ENCODE results near the gene FAM174A.
A peak's percentile ranks its signal among the peaks of the same experiment; 100 is the strongest.
"Not testable (repeated sequence)": the region's sequence is repeated elsewhere in the genome, so short reads cannot be mapped to it uniquely, and the experiment has no call there.

FAM174A gene

GRCh38 chr5:100566382-100567141 lies 31.4 kb downstream of the FAM174A start:
- in situ Hi-C loops (cut with HindIII; ENCODE audit: low pct_ligation_motif_present, low pct_unique_long_range_greater_than_20kb, low sequenced_read_pairs), result no loop called here
- DNase-seq, result no peak

GRCh38 chr5:100574716-100575115 lies 39.5 kb downstream of the FAM174A start:
- no peak for DNase-seq
- in situ Hi-C loops (cut with HindIII; ENCODE audit: low pct_ligation_motif_present, low pct_unique_long_range_greater_than_20kb, low sequenced_read_pairs), result no loop called here

GRCh38 chr5:100575815-100576214 lies 40.6 kb downstream of the FAM174A start:
- in situ Hi-C loops (cut with HindIII; ENCODE audit: low pct_ligation_motif_present, low pct_unique_long_range_greater_than_20kb, low sequenced_read_pairs), result no loop called here
- DNase-seq, result no peak

GRCh38 chr5:100576217-100576751 lies 41.1 kb downstream of the FAM174A start:
- DNase-seq, result no peak
- in situ Hi-C loops (cut with HindIII; ENCODE audit: low pct_ligation_motif_present, low pct_unique_long_range_greater_than_20kb, low sequenced_read_pairs), result no loop called here

- in situ Hi-C loops (cut with HindIII; ENCODE audit: low pct_ligation_motif_present, low pct_unique_long_range_greater_than_20kb, low sequenced_read_pairs), result no loop called here
- DNase-seq, result no peak
These were observed 42.3 kb downstream of the FAM174A start for GRCh38 chr5:100577506-100577905.

DNA sequence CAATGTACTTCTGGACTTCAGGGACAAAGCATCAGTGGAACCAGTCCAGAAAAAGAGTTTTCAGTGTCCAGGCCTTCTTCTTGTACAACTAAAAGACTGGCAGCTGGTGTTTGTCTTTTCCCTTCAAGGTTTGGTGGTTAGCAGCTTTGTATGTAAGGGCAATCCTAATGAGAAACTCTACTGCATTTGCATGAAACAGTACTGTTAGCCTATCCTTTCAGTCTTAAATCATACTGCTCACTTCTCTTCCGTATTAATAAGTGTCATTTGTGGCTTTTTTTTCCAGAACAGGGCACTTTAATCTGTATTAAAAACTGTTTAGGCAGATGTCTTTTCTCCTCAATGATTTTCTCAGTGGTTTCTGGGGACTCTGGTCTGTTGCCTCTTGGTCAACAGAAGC lies 48.9 kb downstream of the FAM174A start:
- DNase-seq, result no peak
- in situ Hi-C loops (cut with HindIII; ENCODE audit: low pct_ligation_motif_present, low pct_unique_long_range_greater_than_20kb, low sequenced_read_pairs), result no loop called here

DNA sequence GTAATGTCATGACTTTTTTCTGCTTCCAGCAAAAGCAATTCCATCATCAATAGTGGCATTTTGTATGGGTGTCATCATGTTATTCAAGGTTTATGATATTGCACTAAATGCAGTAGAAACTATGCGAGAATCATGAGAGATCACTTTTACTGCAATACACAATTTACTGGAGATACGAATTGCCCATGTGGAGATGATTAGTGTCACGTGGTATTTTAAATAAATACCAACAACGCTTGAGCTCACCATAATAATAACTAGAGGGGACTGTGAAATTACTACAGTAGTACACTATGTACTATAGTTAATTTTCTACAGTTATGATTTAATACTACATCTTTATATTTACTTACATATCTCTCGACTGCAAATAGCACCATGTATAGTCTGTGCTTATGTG lies 49.7 kb downstream of the FAM174A start:
- DNase-seq, result no peak
- in situ Hi-C loops (cut with HindIII; ENCODE audit: low pct_ligation_motif_present, low pct_unique_long_range_greater_than_20kb, low sequenced_read_pairs), result no loop called here

DNA sequence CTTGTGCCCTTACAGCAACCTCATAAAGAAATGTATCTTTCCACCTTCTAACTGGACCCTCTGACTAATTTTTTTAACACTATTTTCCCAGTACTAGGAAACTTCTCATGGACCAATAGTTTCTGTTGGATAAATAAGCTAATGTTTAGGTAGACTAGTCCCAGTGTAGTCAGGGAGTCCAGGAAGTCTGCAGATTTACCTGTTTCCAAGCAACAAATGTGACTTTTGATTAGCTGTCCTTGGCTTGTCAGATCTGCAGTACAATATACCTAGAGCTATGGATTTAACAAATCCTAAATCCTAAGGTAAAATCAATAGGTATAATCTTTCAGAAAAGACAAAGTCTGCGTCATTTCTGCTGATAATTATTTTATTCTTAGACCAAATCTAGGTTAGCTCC lies 55.7 kb downstream of the FAM174A start:
- in situ Hi-C loops (cut with HindIII; ENCODE audit: low pct_ligation_motif_present, low pct_unique_long_range_greater_than_20kb, low sequenced_read_pairs), result no loop called here
- no peak for DNase-seq

GRCh38 chr5:100595152-100595811 lies 60.1 kb downstream of the FAM174A start:
- DNase-seq, result peak; percentile 81
- in situ Hi-C loops (cut with HindIII; ENCODE audit: low pct_ligation_motif_present, low pct_unique_long_range_greater_than_20kb, low sequenced_read_pairs), result no loop called here

DNA sequence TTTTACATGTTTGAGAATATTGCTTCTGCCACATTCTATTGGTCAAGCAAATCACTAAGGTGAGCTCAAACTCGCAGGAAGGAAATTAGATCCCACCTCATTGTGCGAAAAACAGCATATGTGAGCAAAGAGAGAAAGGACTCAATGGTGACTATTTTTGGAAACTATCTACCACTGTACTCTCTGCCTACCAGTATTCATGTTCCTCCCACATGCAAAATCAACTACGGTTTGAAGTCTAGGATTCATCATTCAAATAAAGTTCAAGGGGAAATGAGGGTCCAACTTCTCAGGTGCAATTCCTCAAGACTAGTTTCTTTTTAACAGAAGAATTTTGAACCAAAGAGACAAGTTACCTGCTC lies 60.6 kb downstream of the FAM174A start:
- in situ Hi-C loops (cut with HindIII; ENCODE audit: low pct_ligation_motif_present, low pct_unique_long_range_greater_than_20kb, low sequenced_read_pairs), result no loop called here
- no peak for DNase-seq

DNA sequence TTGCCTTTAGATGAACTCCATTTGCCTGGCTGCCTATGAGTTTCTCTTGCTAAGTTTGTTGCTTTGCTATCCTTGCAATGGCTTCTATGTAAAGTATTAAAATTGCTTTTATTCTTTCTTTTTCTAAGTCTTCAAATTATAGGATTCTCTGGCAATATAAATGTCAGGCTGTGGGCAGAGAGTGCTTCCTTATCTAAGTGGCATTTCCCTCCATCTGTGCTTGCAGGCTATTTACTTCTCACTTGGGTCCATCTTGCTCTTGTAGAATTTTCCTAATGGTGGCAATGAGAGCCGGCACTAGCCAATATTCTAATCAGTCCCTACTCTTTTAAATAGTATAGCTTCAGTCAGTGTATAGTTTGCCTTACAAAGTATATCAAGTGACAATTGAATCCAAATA lies 63.3 kb downstream of the FAM174A start:
- DNase-seq, result no peak
- in situ Hi-C loops (cut with HindIII; ENCODE audit: low pct_ligation_motif_present, low pct_unique_long_range_greater_than_20kb, low sequenced_read_pairs), result no loop called here

- in situ Hi-C loops (cut with HindIII; ENCODE audit: low pct_ligation_motif_present, low pct_unique_long_range_greater_than_20kb, low sequenced_read_pairs), result no loop called here
- no peak for DNase-seq
These were observed 65.3 kb downstream of the FAM174A start for GRCh38 chr5:100600298-100600994.

DNA sequence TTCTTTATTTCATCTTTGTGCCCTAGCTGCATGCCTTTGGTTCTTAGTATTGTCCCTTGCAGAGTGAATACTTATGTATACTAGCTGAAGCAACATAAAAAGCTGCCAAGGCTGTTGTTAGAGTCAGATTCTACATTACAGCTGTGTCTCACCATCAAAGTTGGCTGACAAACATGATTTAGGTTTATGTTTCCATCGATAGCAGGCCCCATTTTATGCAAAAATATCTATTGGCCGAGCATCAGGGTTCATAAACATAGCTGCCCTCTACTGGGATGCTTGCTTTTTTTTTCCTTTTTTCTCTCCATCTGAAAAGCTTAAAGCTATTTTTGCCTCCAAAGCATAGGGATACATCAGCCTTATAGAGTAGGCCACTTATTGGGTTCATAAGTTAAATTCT lies 68.0 kb downstream of the FAM174A start:
- DNase-seq, result no peak
- in situ Hi-C loops (cut with HindIII; ENCODE audit: low pct_ligation_motif_present, low pct_unique_long_range_greater_than_20kb, low sequenced_read_pairs), result no loop called here

- in situ Hi-C loops (cut with HindIII; ENCODE audit: low pct_ligation_motif_present, low pct_unique_long_range_greater_than_20kb, low sequenced_read_pairs), result not testable (repeated sequence)
These were observed 68.8 kb downstream of the FAM174A start for GRCh38 chr5:100604021-100604420.

GRCh38 chr5:100609594-100609993 lies 74.4 kb downstream of the FAM174A start:
- in situ Hi-C loops (cut with HindIII; ENCODE audit: low pct_ligation_motif_present, low pct_unique_long_range_greater_than_20kb, low sequenced_read_pairs), result no loop called here
- DNase-seq, result no peak

More at GRCh38 chr5:100604021-100604420, 68.8 kb downstream of the FAM174A start:
- DNase-seq, result not testable (repeated sequence)

GRCh38 chr5:100614308-100614707 lies 79.1 kb downstream of the FAM174A start:
- no peak for DNase-seq
- in situ Hi-C loops (cut with HindIII; ENCODE audit: low pct_ligation_motif_present, low pct_unique_long_range_greater_than_20kb, low sequenced_read_pairs), result no loop called here

DNA sequence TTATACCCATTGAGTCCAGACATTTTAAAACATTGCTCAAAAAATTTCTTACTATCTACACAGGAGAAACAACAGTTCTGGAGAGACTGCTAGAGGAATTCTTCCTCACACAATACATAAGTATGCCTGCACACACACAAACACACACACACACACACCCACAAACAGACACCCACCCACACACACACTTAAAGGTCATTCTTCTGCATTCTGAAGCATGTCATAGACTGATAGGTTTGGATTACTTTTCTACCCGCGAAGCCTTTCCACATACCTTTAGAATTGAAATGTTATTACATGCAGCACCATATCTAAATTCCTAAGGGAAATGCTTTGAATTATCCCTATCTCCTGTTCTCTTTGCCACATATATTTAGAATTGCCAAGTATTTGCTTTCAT lies 80.2 kb downstream of the FAM174A start:
- DNase-seq, result no peak
- in situ Hi-C loops (cut with HindIII; ENCODE audit: low pct_ligation_motif_present, low pct_unique_long_range_greater_than_20kb, low sequenced_read_pairs), result no loop called here

DNA sequence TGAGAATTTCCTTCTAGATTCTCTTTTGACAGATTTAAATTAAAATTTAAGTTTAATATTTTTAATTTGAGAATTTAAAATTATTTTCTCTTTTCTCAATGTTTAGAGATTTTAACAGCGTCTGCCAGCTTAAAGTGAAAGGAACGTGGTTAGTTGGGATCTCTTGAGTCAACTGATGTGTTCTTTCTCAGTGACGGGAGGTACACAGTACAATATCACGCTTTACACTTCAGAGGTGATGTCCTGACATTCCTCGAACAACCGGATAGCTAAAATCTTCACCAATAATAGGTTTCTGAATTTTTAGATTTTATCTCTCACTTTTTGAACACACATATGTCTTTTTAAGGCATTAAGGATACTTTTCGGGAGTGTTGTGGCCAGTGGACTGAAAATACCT lies 81.1 kb downstream of the FAM174A start:
- in situ Hi-C loops (cut with HindIII; ENCODE audit: low pct_ligation_motif_present, low pct_unique_long_range_greater_than_20kb, low sequenced_read_pairs), result no loop called here
- no peak for DNase-seq

DNA sequence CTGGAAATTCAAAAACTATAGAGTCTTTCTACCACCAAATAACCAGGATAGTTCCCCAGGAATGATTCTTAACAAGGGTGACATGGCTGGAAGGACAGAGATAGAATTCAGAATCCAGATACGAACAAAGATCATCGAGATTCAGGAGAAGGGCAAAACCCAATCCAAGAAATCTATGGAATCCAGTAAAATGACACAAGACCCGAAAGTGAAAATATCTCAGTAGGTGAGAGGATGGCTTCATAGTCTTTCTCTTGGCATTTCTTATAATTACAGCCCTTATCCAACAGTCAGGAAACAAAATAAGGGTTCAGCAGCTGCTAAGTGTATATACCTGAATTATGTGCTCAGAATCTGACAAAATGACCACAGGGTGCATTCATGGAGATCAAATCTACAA lies 81.8 kb downstream of the FAM174A start:
- in situ Hi-C loops (cut with HindIII; ENCODE audit: low pct_ligation_motif_present, low pct_unique_long_range_greater_than_20kb, low sequenced_read_pairs), result no loop called here
- no peak for DNase-seq
